ENCODE data around the gene NEDD4L.

Gene NEDD4L

DNA sequence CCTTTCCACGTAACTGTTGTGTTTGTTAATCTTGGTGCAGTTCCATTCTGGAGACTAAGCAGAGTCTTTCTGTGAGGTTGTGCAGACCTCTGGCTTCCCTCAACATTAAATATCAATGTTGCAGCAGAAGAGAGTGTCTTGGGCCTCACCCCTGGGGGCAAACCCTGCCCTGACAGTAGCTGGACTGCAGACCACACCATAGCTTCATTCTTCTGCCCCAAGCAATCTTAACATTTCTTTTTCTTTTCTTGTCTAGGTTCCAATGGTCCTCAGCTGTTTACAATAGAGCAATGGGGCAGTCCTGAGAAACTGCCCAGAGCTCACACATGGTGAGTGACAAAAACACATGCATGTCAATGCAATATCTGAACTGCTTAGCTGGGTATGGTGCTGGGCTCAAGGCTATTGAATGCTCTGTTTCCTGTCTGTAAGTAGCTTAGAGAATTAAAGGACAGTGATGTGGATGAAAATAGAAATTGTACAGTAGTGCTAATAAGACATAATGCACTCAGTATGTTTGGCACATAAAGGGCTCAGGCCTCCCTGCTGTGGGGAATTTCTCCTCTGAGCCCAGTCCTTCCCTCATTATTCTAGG, 347.3 kb downstream of the NEDD4L start:
- TF ChIP-seq ZC3H10 (CRISPR knock-in tag; IDR thresholded peaks at IDR 0.05), result no peak
- TF ChIP-seq, protein P1, sequence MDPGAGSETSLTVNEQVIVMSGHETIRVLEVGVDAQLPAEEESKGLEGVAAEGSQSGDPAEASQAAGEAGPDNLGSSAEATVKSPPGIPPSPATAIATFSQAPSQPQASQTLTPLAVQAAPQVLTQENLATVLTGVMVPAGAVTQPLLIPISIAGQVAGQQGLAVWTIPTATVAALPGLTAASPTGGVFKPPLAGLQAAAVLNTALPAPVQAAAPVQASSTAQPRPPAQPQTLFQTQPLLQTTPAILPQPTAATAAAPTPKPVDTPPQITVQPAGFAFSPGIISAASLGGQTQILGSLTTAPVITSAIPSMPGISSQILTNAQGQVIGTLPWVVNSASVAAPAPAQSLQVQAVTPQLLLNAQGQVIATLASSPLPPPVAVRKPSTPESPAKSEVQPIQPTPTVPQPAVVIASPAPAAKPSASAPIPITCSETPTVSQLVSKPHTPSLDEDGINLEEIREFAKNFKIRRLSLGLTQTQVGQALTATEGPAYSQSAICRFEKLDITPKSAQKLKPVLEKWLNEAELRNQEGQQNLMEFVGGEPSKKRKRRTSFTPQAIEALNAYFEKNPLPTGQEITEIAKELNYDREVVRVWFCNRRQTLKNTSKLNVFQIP (CRISPR knock-in tag; IDR thresholded peaks at IDR 0.05; ENCODE audit: borderline replicate concordance, low read depth), result no peak
- TF ChIP-seq TOX (CRISPR knock-in tag; IDR thresholded peaks at IDR 0.05; ENCODE audit: borderline replicate concordance), result no peak
- TF ChIP-seq SNAI2 (CRISPR knock-in tag; IDR thresholded peaks at IDR 0.05), result no peak
- TF ChIP-seq, protein P2, sequence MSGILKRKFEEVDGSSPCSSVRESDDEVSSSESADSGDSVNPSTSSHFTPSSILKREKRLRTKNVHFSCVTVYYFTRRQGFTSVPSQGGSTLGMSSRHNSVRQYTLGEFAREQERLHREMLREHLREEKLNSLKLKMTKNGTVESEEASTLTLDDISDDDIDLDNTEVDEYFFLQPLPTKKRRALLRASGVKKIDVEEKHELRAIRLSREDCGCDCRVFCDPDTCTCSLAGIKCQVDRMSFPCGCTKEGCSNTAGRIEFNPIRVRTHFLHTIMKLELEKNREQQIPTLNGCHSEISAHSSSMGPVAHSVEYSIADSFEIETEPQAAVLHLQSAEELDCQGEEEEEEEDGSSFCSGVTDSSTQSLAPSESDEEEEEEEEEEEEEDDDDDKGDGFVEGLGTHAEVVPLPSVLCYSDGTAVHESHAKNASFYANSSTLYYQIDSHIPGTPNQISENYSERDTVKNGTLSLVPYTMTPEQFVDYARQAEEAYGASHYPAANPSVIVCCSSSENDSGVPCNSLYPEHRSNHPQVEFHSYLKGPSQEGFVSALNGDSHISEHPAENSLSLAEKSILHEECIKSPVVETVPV (CRISPR knock-in tag; IDR thresholded peaks at IDR 0.05), result no peak
- TF ChIP-seq ARNTL (CRISPR knock-in tag; IDR thresholded peaks at IDR 0.05; ENCODE audit: borderline replicate concordance, low read depth), result no peak
- no peak for TF ChIP-seq ESRRG (CRISPR knock-in tag; IDR thresholded peaks at IDR 0.05)
- no peak for TF ChIP-seq CSDC2 (CRISPR knock-in tag; IDR thresholded peaks at IDR 0.05)
- TF ChIP-seq ZNF565 (CRISPR knock-in tag; conservative IDR thresholded peaks at IDR 0.05; ENCODE audit: low read depth), result no peak
- TF ChIP-seq PPARA (CRISPR knock-in tag; IDR thresholded peaks at IDR 0.05; ENCODE audit: borderline replicate concordance), result no peak
- no peak for TF ChIP-seq GLIS3 (CRISPR knock-in tag; IDR thresholded peaks at IDR 0.05)
- no peak for TF ChIP-seq OSR1 (CRISPR knock-in tag; IDR thresholded peaks at IDR 0.05)
- no peak for TF ChIP-seq ZFP3 (CRISPR knock-in tag; IDR thresholded peaks at IDR 0.05)
- TF ChIP-seq TCF4 (CRISPR knock-in tag; IDR thresholded peaks at IDR 0.05; ENCODE audit: borderline replicate concordance), result no peak
- no peak for TF ChIP-seq ZFP30 (CRISPR knock-in tag; IDR thresholded peaks at IDR 0.05)
- ATAC-seq, result peak; percentile 47; the same call in 1 of the 3 replicates

DNA sequence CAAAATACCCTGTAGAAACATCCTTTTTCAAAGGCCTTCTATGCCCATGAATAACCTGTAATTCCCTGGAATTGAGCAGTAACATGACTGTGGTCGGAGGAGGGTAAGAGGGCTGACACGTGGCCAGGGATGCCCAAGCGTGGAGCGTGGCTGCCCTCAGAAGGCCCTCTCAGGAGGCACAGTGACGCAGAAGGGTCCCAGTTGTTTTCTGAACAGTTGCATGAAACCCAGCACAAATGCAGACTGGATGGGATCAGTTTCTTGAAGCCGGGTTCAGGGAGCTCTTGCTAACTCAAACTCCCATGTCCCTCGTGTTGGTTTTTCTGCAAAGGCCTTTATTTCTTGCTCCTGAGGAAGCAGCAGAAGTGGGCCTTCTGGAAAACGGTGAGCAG, 347.9 kb downstream of the NEDD4L start:
- no peak for ATAC-seq
- TF ChIP-seq ZNF565 (CRISPR knock-in tag; conservative IDR thresholded peaks at IDR 0.05; ENCODE audit: low read depth) (no peak), RARB (CRISPR knock-in tag; IDR thresholded peaks at IDR 0.05) (no peak), ESRRG (CRISPR knock-in tag; IDR thresholded peaks at IDR 0.05) (no peak), ZNF8 (CRISPR knock-in tag; IDR thresholded peaks at IDR 0.05) (no peak), ZFP30 (CRISPR knock-in tag; IDR thresholded peaks at IDR 0.05) (no peak), GLIS3 (CRISPR knock-in tag; IDR thresholded peaks at IDR 0.05) (no peak), BACH2 (CRISPR knock-in tag; IDR thresholded peaks at IDR 0.05; ENCODE audit: borderline replicate concordance) (no peak), OSR1 (CRISPR knock-in tag; IDR thresholded peaks at IDR 0.05) (no peak), ARNTL (CRISPR knock-in tag; IDR thresholded peaks at IDR 0.05; ENCODE audit: borderline replicate concordance, low read depth) (no peak), ZC3H10 (CRISPR knock-in tag; IDR thresholded peaks at IDR 0.05) (no peak)
- TF ChIP-seq, protein P3, sequence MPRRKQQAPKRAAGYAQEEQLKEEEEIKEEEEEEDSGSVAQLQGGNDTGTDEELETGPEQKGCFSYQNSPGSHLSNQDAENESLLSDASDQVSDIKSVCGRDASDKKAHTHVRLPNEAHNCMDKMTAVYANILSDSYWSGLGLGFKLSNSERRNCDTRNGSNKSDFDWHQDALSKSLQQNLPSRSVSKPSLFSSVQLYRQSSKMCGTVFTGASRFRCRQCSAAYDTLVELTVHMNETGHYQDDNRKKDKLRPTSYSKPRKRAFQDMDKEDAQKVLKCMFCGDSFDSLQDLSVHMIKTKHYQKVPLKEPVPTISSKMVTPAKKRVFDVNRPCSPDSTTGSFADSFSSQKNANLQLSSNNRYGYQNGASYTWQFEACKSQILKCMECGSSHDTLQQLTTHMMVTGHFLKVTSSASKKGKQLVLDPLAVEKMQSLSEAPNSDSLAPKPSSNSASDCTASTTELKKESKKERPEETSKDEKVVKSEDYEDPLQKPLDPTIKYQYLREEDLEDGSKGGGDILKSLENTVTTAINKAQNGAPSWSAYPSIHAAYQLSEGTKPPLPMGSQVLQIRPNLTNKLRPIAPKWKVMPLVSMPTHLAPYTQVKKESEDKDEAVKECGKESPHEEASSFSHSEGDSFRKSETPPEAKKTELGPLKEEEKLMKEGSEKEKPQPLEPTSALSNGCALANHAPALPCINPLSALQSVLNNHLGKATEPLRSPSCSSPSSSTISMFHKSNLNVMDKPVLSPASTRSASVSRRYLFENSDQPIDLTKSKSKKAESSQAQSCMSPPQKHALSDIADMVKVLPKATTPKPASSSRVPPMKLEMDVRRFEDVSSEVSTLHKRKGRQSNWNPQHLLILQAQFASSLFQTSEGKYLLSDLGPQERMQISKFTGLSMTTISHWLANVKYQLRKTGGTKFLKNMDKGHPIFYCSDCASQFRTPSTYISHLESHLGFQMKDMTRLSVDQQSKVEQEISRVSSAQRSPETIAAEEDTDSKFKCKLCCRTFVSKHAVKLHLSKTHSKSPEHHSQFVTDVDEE (CRISPR knock-in tag; IDR thresholded peaks at IDR 0.05), result no peak
- TF ChIP-seq, protein P2 (CRISPR knock-in tag; IDR thresholded peaks at IDR 0.05), result no peak

DNA sequence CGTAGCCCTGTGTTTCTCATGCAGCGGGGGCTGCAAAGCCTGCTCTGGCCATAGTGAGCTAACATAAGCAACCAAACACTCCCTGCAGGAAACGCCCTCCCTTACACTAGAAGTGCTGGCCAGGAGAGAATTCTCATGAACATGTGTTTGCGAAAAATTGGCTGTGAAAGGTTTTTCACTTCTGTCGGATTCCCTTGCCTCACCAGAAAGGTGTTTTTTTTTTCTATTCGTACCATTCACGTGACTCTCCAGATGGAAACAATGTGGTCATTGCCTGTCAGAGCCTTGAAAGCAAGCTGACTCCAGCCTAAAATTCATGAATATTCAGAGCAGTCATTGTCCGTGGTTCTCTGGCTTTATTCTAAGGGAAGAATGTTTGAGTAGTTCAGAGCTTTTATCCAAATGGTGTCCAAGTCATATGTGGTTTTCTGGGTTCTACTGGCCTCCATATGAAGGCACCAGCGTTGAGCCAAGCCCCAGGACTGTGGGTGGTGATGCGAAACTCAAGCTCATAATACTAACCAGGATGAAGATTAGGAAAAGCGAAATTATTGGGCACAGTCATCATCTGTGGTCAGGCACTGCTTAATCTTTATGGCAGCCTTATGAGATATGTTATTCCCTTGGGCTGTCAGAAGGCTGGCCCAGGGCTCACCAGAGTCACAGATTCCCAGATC, 348.4 kb downstream of the NEDD4L start:
- ATAC-seq, result no peak
- TF ChIP-seq ZNF565 (CRISPR knock-in tag; conservative IDR thresholded peaks at IDR 0.05; ENCODE audit: low read depth) (no peak), BACH2 (CRISPR knock-in tag; IDR thresholded peaks at IDR 0.05; ENCODE audit: borderline replicate concordance) (no peak), ZNF70 (CRISPR knock-in tag; IDR thresholded peaks at IDR 0.05) (no peak), TOX (CRISPR knock-in tag; IDR thresholded peaks at IDR 0.05; ENCODE audit: borderline replicate concordance) (no peak), ZNF8 (CRISPR knock-in tag; IDR thresholded peaks at IDR 0.05) (no peak), RARB (CRISPR knock-in tag; IDR thresholded peaks at IDR 0.05) (no peak), GLIS3 (CRISPR knock-in tag; IDR thresholded peaks at IDR 0.05) (no peak), ZFP3 (CRISPR knock-in tag; IDR thresholded peaks at IDR 0.05) (no peak), OSR1 (CRISPR knock-in tag; IDR thresholded peaks at IDR 0.05) (no peak), CSDC2 (CRISPR knock-in tag; IDR thresholded peaks at IDR 0.05) (no peak)
- TF ChIP-seq, protein P3 (CRISPR knock-in tag; IDR thresholded peaks at IDR 0.05), result no peak
- TF ChIP-seq, protein P4, sequence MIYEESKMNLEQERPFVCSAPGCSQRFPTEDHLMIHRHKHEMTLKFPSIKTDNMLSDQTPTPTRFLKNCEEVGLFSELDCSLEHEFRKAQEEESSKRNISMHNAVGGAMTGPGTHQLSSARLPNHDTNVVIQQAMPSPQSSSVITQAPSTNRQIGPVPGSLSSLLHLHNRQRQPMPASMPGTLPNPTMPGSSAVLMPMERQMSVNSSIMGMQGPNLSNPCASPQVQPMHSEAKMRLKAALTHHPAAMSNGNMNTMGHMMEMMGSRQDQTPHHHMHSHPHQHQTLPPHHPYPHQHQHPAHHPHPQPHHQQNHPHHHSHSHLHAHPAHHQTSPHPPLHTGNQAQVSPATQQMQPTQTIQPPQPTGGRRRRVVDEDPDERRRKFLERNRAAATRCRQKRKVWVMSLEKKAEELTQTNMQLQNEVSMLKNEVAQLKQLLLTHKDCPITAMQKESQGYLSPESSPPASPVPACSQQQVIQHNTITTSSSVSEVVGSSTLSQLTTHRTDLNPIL (CRISPR knock-in tag; IDR thresholded peaks at IDR 0.05; ENCODE audit: low read depth), result no peak
